K562 (cell line): ENCODE data around the gene MAK. TPM values are rescaled to one million over a fixed set of nuclear protein-coding genes. Genes with fewer than 3 reads are reported as not detected.

Experiments used
- CBFA2T2 ChIP-seq: fragments of 450-650 bp; conservative IDR thresholded peaks from 2 replicates; pipeline ENCODE4 v1.6.1; 2017; ENCODE audit warnings: mild to moderate bottlenecking
- CBX8 ChIP-seq: fragments of 200-600 bp; sonication (generic); IDR thresholded peaks from 2 replicates; pipeline ENCODE4 v1.6.1; 2012; ENCODE audit warnings: borderline replicate concordance, mixed run types, low read depth, mild to moderate bottlenecking, moderate library complexity, mixed read lengths, low read length, control low read depth, inconsistent platforms; ENCODE audit not compliant: poor library complexity, severe bottlenecking; ENCODE audit errors: extremely low read depth
- CHD1 ChIP-seq: fragments of 200-600 bp; sonication (generic); IDR thresholded peaks from one replicate; pipeline ENCODE4 v1.6.1; 2012; ENCODE audit warnings: mild to moderate bottlenecking, moderate library complexity, low read length, inconsistent platforms
- FIP1L1 ChIP-seq: fragments of 200-400 bp; formaldehyde crosslinking; IDR thresholded peaks from 2 replicates; pipeline ENCODE4 v1.6.1; 2018; ENCODE audit warnings: mild to moderate bottlenecking, low read depth, low read length; ENCODE audit not compliant: poor library complexity, severe bottlenecking
- FOXJ2 ChIP-seq: fragments of 200-800 bp; sonication (Bioruptor generic); IDR thresholded peaks from 2 replicates; pipeline ENCODE4 v1.6.1; 2016; ENCODE audit warnings: missing genetic modification characterization, missing compliant biosample characterization
- FOXJ3 ChIP-seq: sonication (generic); formaldehyde crosslinking; IDR thresholded peaks from 2 replicates; pipeline ENCODE4 v1.4.0; 2020; ENCODE audit warnings: mild to moderate bottlenecking, missing genetic modification reagents
- HMG20A ChIP-seq: fragments of 450-650 bp; formaldehyde crosslinking; conservative IDR thresholded peaks from 2 replicates; pipeline ENCODE4 v1.4.0; 2020; ENCODE audit warnings: mild to moderate bottlenecking, mixed read lengths
- ILF3 ChIP-seq: fragments of 450-650 bp; IDR thresholded peaks from 2 replicates; pipeline ENCODE4 v1.6.1; 2018; ENCODE audit warnings: antibody characterized with exemption, mild to moderate bottlenecking, moderate library complexity, borderline replicate concordance
- MAX ChIP-seq: sonication (generic); formaldehyde crosslinking; IDR thresholded peaks from 2 replicates; pipeline ENCODE4 v1.9.0; 2022; ENCODE audit warnings: mild to moderate bottlenecking, missing genetic modification reagents
- MTA1 ChIP-seq: fragments of 450-650 bp; IDR thresholded peaks from 2 replicates; pipeline ENCODE4 v1.6.1; 2017; ENCODE audit warnings: borderline replicate concordance
- MXI1 ChIP-seq: IDR thresholded peaks from 2 replicates; pipeline ENCODE4 v1.6.1; 2011; ENCODE audit warnings: low read depth, mild to moderate bottlenecking, improper control_type of control experiment, low read length
- NONO ChIP-seq, 2 experiments: fragments of 200-400 bp in 1 of 2; fragments of 450-650 bp in 1 of 2; formaldehyde crosslinking in 1 of 2; IDR thresholded peaks; 2 replicates each; pipeline ENCODE4 v1.6.1; 2017; ENCODE audit warnings: low read depth in 2 of 2, mild to moderate bottlenecking in 2 of 2, moderate library complexity in 2 of 2, low read length in 1 of 2
- NR1H2 ChIP-seq: sonication (generic); formaldehyde crosslinking; IDR thresholded peaks from 2 replicates; pipeline ENCODE4 v1.4.0; 2020; ENCODE audit warnings: mild to moderate bottlenecking, missing genetic modification reagents
- PHB2 ChIP-seq: fragments of 450-650 bp; IDR thresholded peaks from 2 replicates; pipeline ENCODE4 v1.6.1; 2017; ENCODE audit warnings: low read depth
- PYGO2 ChIP-seq: fragments of 450-650 bp; IDR thresholded peaks from 2 replicates; pipeline ENCODE4 v1.6.1; 2016; ENCODE audit warnings: mild to moderate bottlenecking, missing genetic modification characterization, moderate library complexity, missing compliant biosample characterization
- SMAD2 ChIP-seq: fragments of 150-350 bp; IDR thresholded peaks from 2 replicates; pipeline ENCODE4 v1.6.1; 2014; ENCODE audit warnings: low read depth, mild to moderate bottlenecking, low read length
- TCF7L2 ChIP-seq: fragments of 150-350 bp; IDR thresholded peaks from 2 replicates; pipeline ENCODE4 v1.6.1; 2016; ENCODE audit warnings: low read depth, mild to moderate bottlenecking, low read length, moderate library complexity
- USF1 ChIP-seq: sonication (generic); formaldehyde crosslinking; IDR thresholded peaks from 2 replicates; pipeline ENCODE4 v1.9.0; 2022; ENCODE audit warnings: mild to moderate bottlenecking, missing genetic modification reagents
- ZBTB17 ChIP-seq: fragments of 450-650 bp; formaldehyde crosslinking; IDR thresholded peaks from 2 replicates; pipeline ENCODE4 v1.4.0; 2020; ENCODE audit warnings: mild to moderate bottlenecking
- ZNF133 ChIP-seq: fragments of 250-450 bp; sonication (Bioruptor Pico); IDR thresholded peaks from 2 replicates; pipeline ENCODE4 v1.4.0; 2020; ENCODE audit warnings: mild to moderate bottlenecking
- ZNF146 ChIP-seq: IDR thresholded peaks from one replicate; pipeline ENCODE4 v1.6.1; 2018; ENCODE audit warnings: missing compliant biosample characterization; ENCODE audit not compliant: unreplicated experiment
- ZNF277 ChIP-seq: fragments of 250-450 bp; sonication (Bioruptor Pico); IDR thresholded peaks from 2 replicates; pipeline ENCODE4 v1.8.0; 2022; ENCODE audit warnings: inconsistent platforms, mild to moderate bottlenecking, moderate library complexity, borderline replicate concordance
- ZNF586 ChIP-seq: fragments of 450-650 bp; formaldehyde crosslinking; conservative IDR thresholded peaks from 2 replicates; pipeline ENCODE4 v1.4.0; 2020; ENCODE audit warnings: mild to moderate bottlenecking, moderate library complexity
- ZNF830 ChIP-seq: fragments of 250-450 bp; sonication (Bioruptor Pico); IDR thresholded peaks from 2 replicates; pipeline ENCODE4 v1.5.0; 2021; ENCODE audit warnings: mild to moderate bottlenecking
- ZSCAN32 ChIP-seq: fragments of 450-650 bp; formaldehyde crosslinking; IDR thresholded peaks from 2 replicates; pipeline ENCODE4 v1.4.0; 2020; ENCODE audit warnings: mild to moderate bottlenecking, moderate library complexity
- polyA plus RNA-seq, 8 experiments: library from polyadenylated mRNA; depleted of rRNA in 4 of 8; stranded (reverse) in 5 of 8; unstranded in 3 of 8; fragments of >200 nt; fragmentation: Nextera tagmentation in 2 of 8; fragmentation: Illumina TruSeq in 1 of 8; extraction: Ambion mirVana in 2 of 8; extraction: Trizol in 1 of 8; gene quantifications; 2 replicates each; pipeline versions ENCODE4 v1.2.1 to v1.2.3, GENCODE V29; 2011 to 2014; ENCODE audit warnings: inconsistent platforms in 1 of 8, missing spikeins in 1 of 8
- total RNA-seq, 7 experiments: library from RNA; depleted of rRNA in 6 of 7; stranded (reverse); fragments of >200 nt in 6 of 7; fragmentation: Illumina TruSeq in 2 of 7; extraction: Trizol in 2 of 7; gene quantifications; 2 replicates each; pipeline versions ENCODE4 v1.2.1 to v1.2.3, GENCODE V29; 2011 to 2021; ENCODE audit warnings: low replicate concordance in 1 of 7
- TF ChIP-seq, protein P1 (sequence below): fragments of 450-650 bp; formaldehyde crosslinking; IDR thresholded peaks from 2 replicates; pipeline ENCODE4 v1.4.0; 2020; ENCODE audit warnings: mild to moderate bottlenecking, mixed read lengths
- TF ChIP-seq, protein P2 (sequence below): sonication (generic); formaldehyde crosslinking; IDR thresholded peaks from 2 replicates; pipeline ENCODE4 v1.5.0; 2020; ENCODE audit warnings: missing genetic modification reagents

MAK gene
- total and polyA plus RNA-seq, 9 of the 15 experiments (the other 6 are each of a cell fraction or from before 2014, with no cell fraction given), result 0.25 to 1.1 (median 0.53) TPM

- TF ChIP-seq PHB2 (no peak), ZNF830 (no peak), ILF3 (no peak), CHD1 (no peak), ZNF586 (no peak), MTA1 (no peak), HMG20A (CRISPR knock-in tag) (no peak), CBX8 (no peak), USF1 (CRISPR knock-in tag) (peak; percentile 59), MXI1 (no peak), FOXJ3 (CRISPR knock-in tag) (no peak), ZNF146 (CRISPR knock-in tag) (no peak), NR1H2 (no peak), SMAD2 (no peak), TCF7L2 (no peak), ZSCAN32 (CRISPR knock-in tag) (no peak), NONO (IDR thresholded peaks at IDR 0.05; ENCODE audit: low read depth in 2 of 2, low read length in 1 of 2) (no peak), CBFA2T2 (peak; percentile 32; the same call in 1 of the 2 replicates), ZNF277 (CRISPR knock-in tag) (no peak), PYGO2 (tag) (no peak), FIP1L1 (no peak), ZBTB17 (CRISPR knock-in tag) (no peak), ZNF133 (CRISPR knock-in tag) (no peak), MAX (no peak), FOXJ2 (tag) (no peak)
- TF ChIP-seq, protein P1, sequence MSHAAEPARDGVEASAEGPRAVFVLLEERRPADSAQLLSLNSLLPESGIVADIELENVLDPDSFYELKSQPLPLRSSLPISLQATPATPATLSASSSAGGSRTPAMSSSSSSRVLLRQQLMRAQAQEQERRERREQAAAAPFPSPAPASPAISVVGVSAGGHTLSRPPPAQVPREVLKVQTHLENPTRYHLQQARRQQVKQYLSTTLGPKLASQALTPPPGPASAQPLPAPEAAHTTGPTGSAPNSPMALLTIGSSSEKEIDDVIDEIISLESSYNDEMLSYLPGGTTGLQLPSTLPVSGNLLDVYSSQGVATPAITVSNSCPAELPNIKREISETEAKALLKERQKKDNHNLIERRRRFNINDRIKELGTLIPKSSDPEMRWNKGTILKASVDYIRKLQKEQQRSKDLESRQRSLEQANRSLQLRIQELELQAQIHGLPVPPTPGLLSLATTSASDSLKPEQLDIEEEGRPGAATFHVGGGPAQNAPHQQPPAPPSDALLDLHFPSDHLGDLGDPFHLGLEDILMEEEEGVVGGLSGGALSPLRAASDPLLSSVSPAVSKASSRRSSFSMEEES (CRISPR knock-in tag), result peak; percentile 81
- TF ChIP-seq, protein P2, sequence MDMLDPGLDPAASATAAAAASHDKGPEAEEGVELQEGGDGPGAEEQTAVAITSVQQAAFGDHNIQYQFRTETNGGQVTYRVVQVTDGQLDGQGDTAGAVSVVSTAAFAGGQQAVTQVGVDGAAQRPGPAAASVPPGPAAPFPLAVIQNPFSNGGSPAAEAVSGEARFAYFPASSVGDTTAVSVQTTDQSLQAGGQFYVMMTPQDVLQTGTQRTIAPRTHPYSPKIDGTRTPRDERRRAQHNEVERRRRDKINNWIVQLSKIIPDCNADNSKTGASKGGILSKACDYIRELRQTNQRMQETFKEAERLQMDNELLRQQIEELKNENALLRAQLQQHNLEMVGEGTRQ (CRISPR knock-in tag), result peak; percentile 75
Observed at GRCh38 chr6:10824819-10825218, 13.5 kb downstream of the MAK start (continued).
